HG03060 (cell line): ENCODE results near the gene RAB1A.

Experiments
- ATAC-seq: cut with Tn5 transposase; IDR thresholded peaks from one replicate; pipeline ENCODE4 v1.9.1; 2021; ENCODE audit warnings: low read depth, moderate number of reproducible peaks; ENCODE audit not compliant: unreplicated experiment

The RAB1A gene

DNA sequence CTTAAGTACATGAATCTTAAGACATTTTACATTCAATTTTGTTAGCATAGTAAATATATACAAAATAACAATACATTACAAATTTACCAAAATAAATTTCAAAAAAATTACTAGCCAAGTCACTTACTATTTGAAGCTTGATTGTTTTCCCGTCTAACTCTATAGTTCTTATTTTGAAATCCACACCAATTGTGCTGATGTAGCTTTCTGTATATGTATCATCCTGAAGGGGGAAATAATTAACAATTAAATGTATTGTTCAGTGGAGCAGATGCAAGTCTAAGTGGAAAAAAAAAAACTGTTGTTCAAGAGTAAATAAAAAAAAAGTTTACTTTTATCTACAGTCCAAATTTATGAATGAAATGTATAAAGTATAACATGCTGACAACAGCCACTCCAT lies 32.1 kb downstream of the RAB1A start:
- no peak for ATAC-seq

DNA sequence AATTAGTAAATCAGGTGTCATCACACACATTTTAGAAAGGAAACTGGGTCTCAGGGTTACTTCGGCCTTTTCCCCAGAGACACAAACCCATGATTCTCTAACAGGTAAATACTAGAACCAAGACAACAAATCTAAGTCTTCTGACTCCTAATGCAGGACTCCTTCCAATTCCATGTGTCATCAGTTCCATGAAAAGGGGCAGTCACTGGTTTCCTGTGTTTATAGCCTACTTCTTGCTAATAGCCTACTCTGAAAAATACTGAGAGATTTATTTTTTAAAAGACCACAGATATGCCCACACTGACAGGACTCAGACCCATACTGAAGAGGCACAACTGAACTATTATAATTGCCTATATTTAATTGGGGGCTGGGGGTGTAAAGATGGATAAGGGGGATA lies 33.0 kb downstream of the RAB1A start:
- ATAC-seq, result no peak

DNA sequence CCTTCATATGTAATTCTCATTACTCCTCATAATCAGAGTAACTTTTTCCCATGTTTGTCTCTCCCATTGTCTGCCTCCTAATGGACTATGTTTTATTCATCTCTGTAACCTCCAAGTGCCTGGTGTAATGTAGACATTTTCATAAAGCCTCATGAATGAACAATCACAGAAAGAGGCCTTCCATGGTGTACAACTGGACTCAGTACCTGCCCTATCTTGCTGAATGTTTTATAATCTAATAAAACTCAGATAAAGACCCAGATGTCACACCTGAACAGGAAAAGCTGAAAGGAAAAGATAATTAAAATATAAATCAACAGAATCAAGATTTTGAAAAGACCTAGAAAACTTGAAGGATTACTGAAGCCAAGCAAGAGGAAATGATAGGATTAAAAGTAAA lies 36.7 kb downstream of the RAB1A start:
- ATAC-seq, result no peak

DNA sequence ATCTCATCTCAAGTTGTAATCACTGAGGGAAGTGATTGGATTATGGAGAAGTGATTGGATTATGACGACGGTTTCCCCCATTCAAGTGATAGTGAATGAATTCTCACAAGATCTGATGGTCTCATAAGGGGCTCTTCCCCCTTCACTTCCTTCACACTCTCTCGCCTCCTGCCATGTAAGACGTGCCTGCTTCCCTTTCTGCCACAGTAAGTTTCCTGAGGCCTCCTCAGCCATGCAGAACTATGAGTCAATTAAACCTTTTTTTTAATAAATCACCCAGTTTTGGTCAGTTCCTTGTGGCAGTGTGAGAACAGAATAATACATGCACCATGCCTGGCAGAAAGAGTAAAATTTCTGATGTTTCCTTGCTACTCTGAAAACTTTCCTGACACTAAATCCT lies 37.1 kb downstream of the RAB1A start:
- ATAC-seq, result no peak

DNA sequence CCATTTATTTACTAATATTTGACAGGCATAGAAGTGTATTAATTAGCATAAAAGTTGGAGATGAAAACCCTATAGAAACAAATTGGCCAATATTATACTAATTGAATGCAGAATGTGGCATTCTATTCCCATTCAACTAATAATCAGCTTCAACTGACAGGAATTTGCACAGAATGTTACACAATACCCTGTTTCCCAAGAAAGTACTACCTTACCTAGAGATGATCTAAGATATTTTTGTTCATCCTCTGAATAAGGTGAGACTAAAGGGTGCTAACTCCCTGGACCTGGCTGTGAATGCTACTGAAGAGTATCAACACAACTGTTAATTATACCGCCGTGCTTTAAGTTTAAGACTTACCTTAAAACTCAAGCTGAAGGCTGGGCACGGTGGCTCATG lies 44.8 kb downstream of the RAB1A start:
- no peak for ATAC-seq

DNA sequence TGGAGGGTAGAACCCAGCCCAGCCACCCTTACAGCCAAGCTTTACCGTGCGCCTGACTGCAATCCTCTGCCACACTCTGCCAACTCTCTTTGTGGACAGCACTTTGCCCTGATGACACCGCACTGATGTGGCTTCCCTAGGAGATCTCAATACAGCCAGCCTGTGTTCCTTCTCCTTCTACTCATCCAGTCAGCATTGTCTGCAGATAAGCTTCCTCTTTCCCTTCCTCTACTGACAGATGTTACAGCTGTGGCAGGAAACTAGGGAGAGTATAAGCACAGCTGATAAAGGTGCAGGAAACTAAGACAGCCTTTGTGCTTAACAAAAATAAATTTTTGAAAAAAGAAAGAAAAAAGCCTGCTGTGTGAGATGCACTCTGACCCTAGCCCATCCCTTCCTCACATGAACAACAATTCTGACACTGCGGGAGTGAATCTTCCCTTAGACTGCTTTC lies 48.6 kb downstream of the RAB1A start:
- no peak for ATAC-seq

DNA sequence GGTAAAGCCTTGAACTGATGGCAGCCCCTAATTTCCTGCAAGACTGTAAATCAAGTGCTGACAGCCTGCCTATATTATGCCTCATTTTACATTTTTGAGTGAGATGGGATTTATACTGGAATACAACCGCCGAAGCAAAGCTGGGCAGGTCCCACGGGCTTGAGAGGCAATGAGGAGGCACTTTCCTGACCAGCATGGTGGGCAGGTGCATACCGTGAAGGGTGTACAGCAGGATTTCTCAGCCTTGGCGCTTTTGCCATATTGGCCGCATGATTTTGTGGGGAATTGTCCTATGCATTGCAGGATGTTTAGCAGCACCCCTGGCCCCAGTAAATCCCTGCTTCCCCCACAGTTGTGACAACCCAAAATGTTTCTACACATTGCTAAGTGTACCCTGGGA lies 50.9 kb downstream of the RAB1A start:
- ATAC-seq, result no peak

DNA sequence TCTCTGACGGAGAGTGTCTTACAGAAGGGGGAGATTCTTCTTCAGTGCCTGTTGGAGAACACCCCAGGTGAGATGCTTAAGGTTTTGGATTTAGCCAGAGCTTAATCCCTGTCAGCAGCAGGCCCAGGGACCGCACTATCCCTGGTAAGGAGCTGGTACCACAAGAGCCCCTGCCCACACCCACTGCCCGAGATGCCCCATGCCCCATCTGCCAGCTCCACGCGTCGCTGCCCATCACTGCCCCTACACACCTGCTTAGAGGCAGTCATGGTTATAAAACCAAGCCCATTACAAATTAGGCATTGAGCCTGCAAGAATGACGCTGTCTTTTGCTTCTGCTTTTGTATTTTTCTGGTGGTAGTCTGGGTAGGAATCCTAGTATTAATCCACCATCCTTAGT lies 52.0 kb downstream of the RAB1A start:
- no peak for ATAC-seq

DNA sequence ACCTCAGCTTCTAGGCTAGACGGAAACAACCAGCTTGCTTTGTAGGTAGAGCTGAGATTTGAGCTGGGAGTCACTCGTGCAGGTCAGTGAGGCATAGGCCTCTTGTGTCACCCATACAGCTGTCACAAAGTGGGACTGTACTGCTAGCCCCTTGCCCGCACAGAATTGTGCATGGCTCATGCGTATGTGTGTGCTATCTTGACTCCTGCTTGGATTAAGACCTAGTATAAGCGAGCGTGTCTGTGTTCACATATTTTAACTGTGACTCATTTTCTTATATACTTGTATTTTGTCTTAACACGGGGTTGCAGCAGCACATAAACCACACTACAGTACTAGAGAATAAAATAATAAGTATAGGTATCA lies 53.6 kb downstream of the RAB1A start:
- no peak for ATAC-seq

DNA sequence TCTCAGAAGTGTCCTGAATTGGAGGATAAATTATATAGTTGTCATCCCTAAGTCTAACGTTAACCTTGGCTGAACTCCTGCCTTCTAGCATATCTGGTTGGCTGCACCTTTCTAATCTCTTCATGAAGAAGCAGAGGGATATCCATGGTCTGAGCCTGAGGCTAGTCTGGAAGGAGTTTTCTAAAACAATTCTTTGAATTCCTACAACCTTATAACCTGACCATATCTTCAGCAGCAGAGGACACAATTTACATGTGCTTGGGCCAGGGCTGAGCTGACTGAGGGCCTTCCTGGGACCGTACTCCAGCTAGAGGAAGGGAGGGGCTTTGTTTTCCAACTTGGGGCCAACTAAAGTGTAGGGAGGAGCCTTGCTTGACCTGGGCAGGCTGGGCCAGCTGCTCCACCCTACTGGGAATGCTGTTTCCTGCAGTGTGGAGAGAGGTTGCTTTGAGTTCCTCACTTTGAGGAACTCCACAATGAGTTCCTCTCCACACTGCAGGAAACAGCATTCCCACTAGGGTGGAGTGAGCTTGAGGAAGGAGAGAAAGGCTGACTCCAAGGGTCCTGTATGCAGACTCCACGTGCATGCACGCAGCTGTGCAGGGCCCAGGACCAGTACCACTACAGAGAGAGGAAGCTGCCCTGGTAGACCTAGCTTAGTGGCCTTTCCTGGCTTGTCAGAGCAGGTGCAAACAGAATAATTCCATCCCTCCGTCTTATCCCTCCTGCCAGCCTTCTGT lies 54.1 kb downstream of the RAB1A start:
- ATAC-seq, result no peak

DNA sequence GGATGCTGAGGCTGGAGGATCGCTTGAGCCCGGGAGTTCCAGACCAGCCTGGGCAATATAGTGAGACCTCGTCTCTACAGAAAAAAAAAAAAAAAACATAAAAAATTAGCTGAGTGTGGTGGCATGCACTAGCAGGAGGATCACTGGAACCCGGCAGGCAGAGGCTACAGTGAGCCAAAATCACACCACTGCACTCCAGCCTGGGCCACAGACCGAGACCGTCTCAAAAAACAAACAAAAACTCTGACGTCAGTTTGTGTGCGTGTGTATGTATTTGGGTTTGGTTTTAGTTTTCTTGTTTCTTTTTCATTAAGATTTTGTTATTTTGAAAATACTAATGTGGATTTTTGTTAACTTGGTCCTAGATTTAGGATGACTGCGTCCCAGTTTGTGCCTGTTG lies 54.7 kb downstream of the RAB1A start:
- no peak for ATAC-seq

DNA sequence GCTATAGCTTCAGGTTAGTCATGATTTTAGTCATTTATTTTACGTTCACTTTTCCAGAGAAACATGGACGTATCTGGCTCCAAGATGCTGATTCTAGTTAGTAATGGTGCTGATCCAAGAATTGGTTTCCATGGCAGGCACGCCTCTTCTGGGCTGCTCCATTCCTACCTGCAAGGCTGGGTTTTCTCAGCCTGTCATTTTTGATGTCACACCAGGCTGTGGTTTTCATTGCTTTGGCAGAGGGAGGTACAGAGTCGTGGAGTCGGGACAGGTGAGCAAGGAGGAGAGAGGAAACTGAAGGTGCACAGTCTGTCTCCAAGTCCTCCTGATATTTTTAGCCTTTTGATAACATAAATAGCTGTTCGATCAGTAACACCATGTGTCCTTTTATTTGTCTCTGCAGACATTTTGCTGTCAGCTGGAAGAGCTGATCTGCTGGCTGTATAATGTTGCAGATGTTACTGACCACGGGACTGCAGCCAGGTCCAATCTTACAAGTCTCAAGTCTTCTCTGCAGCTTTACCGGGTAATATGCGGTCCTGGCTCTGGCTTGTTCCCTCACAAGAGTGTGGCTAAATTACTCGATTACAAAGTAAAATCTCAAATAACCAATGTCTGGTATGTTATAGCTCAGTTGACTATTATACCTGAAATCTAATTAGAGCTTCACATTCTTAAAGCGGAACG lies 55.9 kb downstream of the RAB1A start:
- no peak for ATAC-seq

DNA sequence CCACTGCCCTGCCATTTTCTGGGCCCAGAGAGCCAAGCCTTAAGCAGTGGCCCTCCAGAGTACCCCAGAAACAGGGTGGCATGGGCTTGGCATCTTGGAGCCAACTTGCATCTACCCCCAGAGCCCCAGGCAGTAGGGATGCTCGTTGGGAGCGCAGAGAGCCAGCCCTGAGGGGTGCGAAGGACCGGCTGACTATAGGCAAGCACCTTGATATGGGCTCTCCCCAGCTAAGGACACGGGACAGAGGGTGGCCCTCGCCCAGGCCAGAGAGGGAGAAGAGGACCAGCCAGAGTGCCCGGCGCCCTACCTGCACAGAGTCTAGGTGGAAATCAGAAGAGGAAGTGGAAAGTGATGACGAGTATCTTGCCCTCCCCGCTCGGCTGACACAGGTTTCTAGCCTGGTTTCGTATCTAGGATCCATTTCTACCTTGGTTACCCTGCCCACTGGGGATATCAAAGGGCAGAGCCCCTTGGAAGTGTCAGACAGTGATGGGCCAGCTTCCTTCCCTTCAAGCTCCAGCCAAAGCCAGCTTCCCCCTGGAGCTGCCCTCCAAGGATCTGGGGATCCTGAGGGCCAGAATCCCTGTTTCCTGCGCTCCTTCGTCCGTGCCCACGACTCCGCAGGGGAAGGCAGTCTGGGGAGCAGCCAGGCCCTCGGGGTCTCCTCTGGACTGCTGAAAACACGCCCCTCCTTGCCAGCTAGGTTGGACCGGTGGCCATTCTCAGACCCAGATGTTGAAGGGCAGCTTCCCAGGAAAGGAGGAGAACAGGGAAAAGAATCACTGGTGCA lies 57.5 kb downstream of the RAB1A start:
- no peak for ATAC-seq

DNA sequence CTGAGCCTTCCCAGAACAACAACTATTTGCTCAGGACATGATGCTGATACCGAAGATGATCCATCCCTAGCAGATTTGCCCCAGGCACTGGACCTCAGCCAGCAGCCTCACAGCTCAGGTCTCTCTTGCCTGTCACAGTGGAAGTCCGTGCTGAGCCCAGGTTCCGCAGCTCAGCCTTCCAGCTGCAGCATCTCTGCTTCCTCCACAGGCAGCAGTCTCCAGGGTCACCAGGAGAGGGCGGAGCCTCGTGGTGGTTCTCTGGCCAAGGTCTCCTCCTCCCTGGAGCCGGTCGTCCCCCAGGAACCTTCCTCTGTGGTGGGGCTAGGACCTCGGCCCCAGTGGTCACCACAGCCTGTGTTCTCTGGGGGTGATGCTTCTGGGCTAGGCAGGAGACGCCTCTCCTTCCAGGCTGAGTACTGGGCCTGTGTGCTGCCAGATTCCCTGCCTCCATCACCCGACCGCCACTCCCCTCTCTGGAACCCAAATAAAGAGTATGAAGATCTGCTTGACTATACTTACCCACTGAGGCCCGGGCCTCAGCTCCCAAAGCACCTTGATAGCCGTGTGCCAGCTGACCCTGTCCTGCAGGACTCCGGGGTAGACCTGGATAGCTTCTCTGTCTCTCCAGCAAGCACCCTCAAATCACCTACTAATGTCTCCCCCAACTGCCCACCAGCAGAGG lies 58.3 kb downstream of the RAB1A start:
- ATAC-seq, result no peak

DNA sequence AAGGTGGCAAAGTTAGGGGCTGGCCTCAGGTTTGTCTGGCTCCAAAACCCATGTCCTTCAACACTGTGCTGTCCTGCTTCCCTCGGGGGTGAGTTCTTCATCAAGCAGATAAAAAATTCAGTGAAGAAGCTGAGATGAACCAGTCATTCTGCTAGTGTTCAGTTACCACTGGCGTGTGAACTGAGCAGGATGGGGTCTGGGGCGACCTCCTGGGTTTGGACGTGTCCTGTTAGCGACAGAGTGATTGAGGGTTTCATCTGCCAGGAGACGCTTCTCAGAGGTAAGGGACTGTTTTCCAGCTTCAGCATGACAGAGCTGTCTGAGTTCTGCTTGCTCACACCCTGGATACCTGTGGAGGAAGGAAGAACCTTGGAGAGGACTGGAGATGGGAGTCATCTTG lies 59.0 kb downstream of the RAB1A start:
- no peak for ATAC-seq

DNA sequence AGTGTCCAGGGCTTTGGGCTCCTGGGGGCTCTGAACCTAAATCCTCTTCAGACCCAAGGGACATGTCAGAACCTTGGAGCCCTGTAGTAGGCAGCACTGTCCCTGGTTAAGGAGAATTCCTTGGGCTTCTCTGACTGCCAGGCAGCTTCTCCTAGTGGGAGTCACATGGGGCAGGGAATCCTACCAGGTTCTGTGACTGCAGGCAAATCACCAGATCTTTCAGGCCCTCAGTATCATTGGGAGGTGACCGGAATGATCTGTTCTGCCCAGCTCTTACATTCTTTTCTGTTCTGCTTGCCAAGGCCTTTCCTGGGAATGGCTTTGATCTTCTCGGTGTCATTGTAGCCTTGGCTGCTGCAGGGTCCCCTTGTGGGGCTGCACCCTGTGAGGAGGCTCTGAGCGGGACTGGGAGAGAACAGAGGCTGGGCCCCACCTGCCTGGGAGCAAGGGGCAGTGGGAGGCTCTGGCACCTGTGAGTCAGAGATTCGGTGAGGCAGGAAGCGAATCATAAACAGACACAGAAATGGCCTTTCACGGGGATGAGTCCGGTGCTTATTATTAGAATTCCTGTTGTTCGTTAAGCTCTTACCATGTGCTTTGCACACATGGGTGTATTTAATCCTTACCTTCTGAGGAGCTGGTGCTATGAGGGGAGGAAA lies 59.6 kb downstream of the RAB1A start:
- no peak for ATAC-seq

DNA sequence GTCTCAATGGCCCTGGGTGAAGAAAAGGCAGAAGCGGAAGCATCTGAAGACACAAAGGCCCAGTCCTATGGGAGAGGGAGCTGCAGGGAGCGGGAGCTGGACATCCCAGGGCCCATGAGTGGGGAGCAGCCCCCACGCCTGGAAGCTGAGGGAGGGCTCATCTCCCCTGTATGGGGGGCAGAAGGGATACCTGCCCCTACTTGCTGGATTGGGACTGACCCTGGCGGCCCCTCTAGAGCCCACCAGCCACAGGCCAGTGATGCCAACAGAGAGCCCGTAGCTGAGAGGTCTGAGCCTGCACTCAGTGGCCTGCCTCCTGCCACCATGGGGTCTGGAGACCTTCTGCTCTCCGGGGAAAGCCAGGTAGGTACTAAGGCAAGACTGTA lies 60.5 kb downstream of the RAB1A start:
- ATAC-seq, result no peak

DNA sequence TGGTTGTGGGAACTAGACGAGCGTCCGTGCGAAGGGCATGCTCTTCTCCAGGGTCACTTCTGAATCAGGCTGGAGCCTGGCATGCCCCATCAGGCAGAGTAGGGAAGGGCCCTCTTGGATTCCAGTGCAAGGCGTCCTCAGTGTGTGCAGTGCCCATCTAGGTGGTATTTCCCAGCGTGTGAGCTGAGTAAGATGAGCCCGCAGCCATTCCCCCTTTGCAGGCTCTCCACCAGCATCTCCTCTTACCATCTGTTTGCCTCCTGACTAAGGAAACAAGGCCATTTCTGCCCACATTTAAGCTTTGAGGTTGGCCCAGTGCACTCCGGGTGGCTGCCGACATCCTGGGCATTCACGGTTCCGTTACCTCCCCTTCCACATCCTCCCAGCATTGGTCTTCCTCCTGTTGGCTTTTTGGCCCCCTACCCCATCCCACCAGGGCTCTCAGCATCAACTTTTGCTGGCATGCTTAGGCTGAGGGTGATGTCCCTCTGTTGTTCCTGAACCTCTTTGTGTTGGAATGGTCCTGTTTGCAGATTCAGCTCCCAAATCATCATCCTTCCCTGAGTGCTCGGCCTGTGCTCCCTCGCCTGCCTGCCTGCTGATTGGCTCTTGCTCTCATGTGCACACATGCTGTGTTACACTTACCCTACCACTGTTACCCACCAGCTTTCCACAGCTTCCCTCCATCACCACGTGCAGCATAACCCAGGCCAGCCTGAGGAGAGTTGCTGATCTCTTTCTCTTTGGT lies 61.9 kb downstream of the RAB1A start:
- ATAC-seq, result no peak

DNA sequence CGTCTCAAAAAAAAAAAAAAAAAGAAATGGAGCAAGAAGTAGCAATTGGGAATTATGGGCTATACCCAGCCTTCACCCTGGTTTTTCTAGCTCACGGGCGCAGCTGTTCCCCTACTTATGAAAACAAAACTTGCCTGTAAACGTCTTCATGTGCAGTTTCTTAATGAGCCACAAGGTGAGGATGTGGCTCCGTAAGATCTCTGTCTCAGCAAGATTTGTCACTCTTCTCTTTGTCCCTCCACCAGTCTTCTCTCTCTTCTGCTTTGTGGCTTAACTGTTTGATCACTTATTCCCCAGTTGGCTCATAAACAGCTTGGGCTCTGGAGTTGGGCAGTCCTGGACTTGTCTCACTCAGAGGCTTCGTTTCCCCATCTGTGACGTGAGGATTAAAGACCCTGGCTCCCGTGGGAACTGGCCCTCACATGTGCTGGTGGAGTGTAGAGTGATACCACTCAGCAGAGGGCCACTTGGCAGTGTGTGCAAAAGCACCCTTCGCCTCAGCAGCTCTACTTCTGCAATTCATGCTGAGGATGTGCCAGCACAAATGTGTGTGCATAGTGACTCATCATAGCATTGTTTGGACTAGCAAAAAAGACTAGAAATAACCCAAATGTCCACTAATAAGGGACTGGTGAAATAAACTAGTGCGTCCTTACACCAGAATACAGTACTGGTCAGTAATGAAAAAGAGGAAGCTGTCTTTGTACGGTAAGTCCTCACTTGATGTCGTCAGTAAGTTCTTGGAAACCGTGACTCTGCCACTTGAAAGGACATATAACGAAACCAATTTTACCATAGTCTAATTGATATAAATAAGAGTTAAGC lies 65.0 kb downstream of the RAB1A start:
- ATAC-seq, result peak; percentile 70
